Measurements from ENCODE around the gene DENND1B. TPM values are rescaled to one million over a fixed set of nuclear protein-coding genes. Genes with fewer than 3 reads are reported as not detected.

DENND1B gene
- total RNA-seq, 1 donor from 2014 or later, result 26.9 TPM

GRCh38 chr1:197690074-197690473, 85.2 kb downstream of the DENND1B start:
- intact Hi-C loops (cut with micrococcal nuclease), result no loop called here
- Histone ChIP-seq H3K9me3 (replicated peaks) (peaks cover 14% of the 10 kb centered on the region), H3K4me3 (no peak overlapping the region), H3K27ac (replicated peaks) (no peak overlapping the region), H3K4me1 (peaks cover 54% of the 10 kb centered on the region), H3K27me3 (ENCODE audit: low read depth) (no peaks in the 10 kb centered on the region), H3K36me3 (peaks cover 10% of the 10 kb centered on the region)
- no peak for DNase-seq
- TF ChIP-seq, protein P1, sequence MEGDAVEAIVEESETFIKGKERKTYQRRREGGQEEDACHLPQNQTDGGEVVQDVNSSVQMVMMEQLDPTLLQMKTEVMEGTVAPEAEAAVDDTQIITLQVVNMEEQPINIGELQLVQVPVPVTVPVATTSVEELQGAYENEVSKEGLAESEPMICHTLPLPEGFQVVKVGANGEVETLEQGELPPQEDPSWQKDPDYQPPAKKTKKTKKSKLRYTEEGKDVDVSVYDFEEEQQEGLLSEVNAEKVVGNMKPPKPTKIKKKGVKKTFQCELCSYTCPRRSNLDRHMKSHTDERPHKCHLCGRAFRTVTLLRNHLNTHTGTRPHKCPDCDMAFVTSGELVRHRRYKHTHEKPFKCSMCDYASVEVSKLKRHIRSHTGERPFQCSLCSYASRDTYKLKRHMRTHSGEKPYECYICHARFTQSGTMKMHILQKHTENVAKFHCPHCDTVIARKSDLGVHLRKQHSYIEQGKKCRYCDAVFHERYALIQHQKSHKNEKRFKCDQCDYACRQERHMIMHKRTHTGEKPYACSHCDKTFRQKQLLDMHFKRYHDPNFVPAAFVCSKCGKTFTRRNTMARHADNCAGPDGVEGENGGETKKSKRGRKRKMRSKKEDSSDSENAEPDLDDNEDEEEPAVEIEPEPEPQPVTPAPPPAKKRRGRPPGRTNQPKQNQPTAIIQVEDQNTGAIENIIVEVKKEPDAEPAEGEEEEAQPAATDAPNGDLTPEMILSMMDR (IDR thresholded peaks at IDR 0.05; ENCODE audit: borderline replicate concordance), result no peak

- peaks cover 14% of the 10 kb centered on the region for H3K9me3 ChIP-seq (replicated peaks)
- no peak overlapping the region for H3K4me3 ChIP-seq
- H3K36me3 ChIP-seq, result peaks cover 10% of the 10 kb centered on the region
- peaks cover 55% of the 10 kb centered on the region for H3K4me1 ChIP-seq
- H3K27ac ChIP-seq (replicated peaks), result no peak overlapping the region
- DNase-seq, result no peak
- no peaks in the 10 kb centered on the region for H3K27me3 ChIP-seq (ENCODE audit: low read depth)
- intact Hi-C loops (cut with micrococcal nuclease), result no loop called here
- TF ChIP-seq, protein P1 (IDR thresholded peaks at IDR 0.05; ENCODE audit: borderline replicate concordance), result no peak
Measured at GRCh38 chr1:197688233-197688632, 87.0 kb downstream of the DENND1B start.

- Histone ChIP-seq H3K27ac (replicated peaks) (no peak overlapping the region), H3K9me3 (replicated peaks) (peaks cover 14% of the 10 kb centered on the region), H3K4me3 (no peak overlapping the region), H3K4me1 (peaks cover 54% of the 10 kb centered on the region), H3K36me3 (peaks cover 10% of the 10 kb centered on the region), H3K27me3 (ENCODE audit: low read depth) (no peaks in the 10 kb centered on the region)
- no peak for DNase-seq
- intact Hi-C loops (cut with micrococcal nuclease), result no loop called here
- TF ChIP-seq, protein P1 (IDR thresholded peaks at IDR 0.05; ENCODE audit: borderline replicate concordance), result no peak
Measured at GRCh38 chr1:197686702-197687355, 88.5 kb downstream of the DENND1B start.

DNA sequence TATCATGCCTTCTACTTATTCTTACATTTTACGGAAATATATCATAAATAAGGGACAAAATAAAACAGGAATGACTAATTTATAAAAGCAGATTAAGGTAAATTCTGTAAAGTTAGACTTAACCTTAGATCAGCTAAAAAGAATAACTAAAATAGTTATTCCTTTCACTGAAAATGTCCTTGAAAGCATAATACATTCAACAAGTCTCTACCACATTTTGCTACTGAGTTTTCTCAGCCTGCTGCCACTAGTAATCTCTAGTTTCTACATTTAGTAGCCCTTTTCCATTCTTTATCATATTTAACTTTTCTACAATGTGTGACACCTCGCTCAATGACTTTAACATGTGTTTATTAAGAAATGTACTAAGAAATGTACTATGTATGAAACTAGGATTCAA, 89.0 kb downstream of the DENND1B start:
- intact Hi-C loops (cut with micrococcal nuclease), result no loop called here
- Histone ChIP-seq H3K27ac (replicated peaks) (no peak overlapping the region), H3K27me3 (ENCODE audit: low read depth) (no peaks in the 10 kb centered on the region), H3K36me3 (peaks cover 10% of the 10 kb centered on the region), H3K4me1 (peaks cover 49% of the 10 kb centered on the region), H3K9me3 (replicated peaks) (peaks cover 14% of the 10 kb centered on the region), H3K4me3 (no peak overlapping the region)
- DNase-seq, result no peak
- TF ChIP-seq, protein P1 (IDR thresholded peaks at IDR 0.05; ENCODE audit: borderline replicate concordance), result no peak

GRCh38 chr1:197685785-197686184, 89.5 kb downstream of the DENND1B start:
- H3K36me3 ChIP-seq, result peaks cover 10% of the 10 kb centered on the region
- no peak overlapping the region for H3K27ac ChIP-seq (replicated peaks)
- no peaks in the 10 kb centered on the region for H3K27me3 ChIP-seq (ENCODE audit: low read depth)
- peaks cover 14% of the 10 kb centered on the region for H3K9me3 ChIP-seq (replicated peaks)
- intact Hi-C loops (cut with micrococcal nuclease), result no loop called here
- TF ChIP-seq, protein P1 (IDR thresholded peaks at IDR 0.05; ENCODE audit: borderline replicate concordance), result no peak
- no peak overlapping the region for H3K4me3 ChIP-seq
- DNase-seq, result no peak
- H3K4me1 ChIP-seq, result peaks cover 48% of the 10 kb centered on the region

All from left ventricle myocardium inferior (tissue), 1 donor.